HG03342 (cell line): ENCODE data around the gene PSD2.

Source experiments
- ATAC-seq: cut with Tn5 transposase; IDR thresholded peaks from one replicate; pipeline ENCODE4 v1.9.1; 2021; ENCODE audit warnings: mild to moderate bottlenecking, moderate library complexity; ENCODE audit not compliant: unreplicated experiment

Gene PSD2

GRCh38 chr5:139810341-139811273 lies 15.0 kb downstream of the PSD2 start:
- no peak for ATAC-seq

GRCh38 chr5:139811274-139811607 lies 15.6 kb downstream of the PSD2 start:
- ATAC-seq = no peak

GRCh38 chr5:139812323-139812722 lies 16.7 kb downstream of the PSD2 start:
- no peak for ATAC-seq

GRCh38 chr5:139812836-139813805 lies 17.5 kb downstream of the PSD2 start:
- no peak for ATAC-seq

- no peak for ATAC-seq
Observed at GRCh38 chr5:139814191-139814601, 18.6 kb downstream of the PSD2 start.

GRCh38 chr5:139814704-139815280 lies 19.2 kb downstream of the PSD2 start:
- no peak for ATAC-seq

GRCh38 chr5:139816566-139816965 lies 21.0 kb downstream of the PSD2 start:
- ATAC-seq = no peak

- no peak for ATAC-seq
Observed at GRCh38 chr5:139817362-139817761, 21.8 kb downstream of the PSD2 start.

- no peak for ATAC-seq
Observed at GRCh38 chr5:139817970-139818369, 22.4 kb downstream of the PSD2 start.

- ATAC-seq = no peak
Observed at GRCh38 chr5:139820130-139820529, 24.5 kb downstream of the PSD2 start.

GRCh38 chr5:139820606-139821005 lies 25.0 kb downstream of the PSD2 start:
- no peak for ATAC-seq

GRCh38 chr5:139821806-139822552 lies 26.4 kb downstream of the PSD2 start:
- no peak for ATAC-seq

- ATAC-seq = no peak
Observed at GRCh38 chr5:139822553-139823425, 27.2 kb downstream of the PSD2 start.

GRCh38 chr5:139823757-139824355 lies 28.2 kb downstream of the PSD2 start:
- no peak for ATAC-seq

- no peak for ATAC-seq
Observed at GRCh38 chr5:139825690-139826089, 30.1 kb downstream of the PSD2 start.

- ATAC-seq = no peak
Observed at GRCh38 chr5:139828207-139828895, 32.7 kb downstream of the PSD2 start.

- no peak for ATAC-seq
Observed at GRCh38 chr5:139829471-139829870, 33.9 kb downstream of the PSD2 start.

- no peak for ATAC-seq
Observed at GRCh38 chr5:139831624-139832023, 36.0 kb downstream of the PSD2 start.

- ATAC-seq = no peak
Observed at GRCh38 chr5:139833525-139833924, 37.9 kb downstream of the PSD2 start.
